ENCODE data around the gene FBXO24. TPM values are rescaled to one million over a fixed set of nuclear protein-coding genes. Genes with fewer than 3 reads are reported as not detected.

Gene FBXO24
- total RNA-seq, 6 donors from 2014 or later: 0.63 to 4.2 (median 0.77) TPM; not detected in 3

DNA sequence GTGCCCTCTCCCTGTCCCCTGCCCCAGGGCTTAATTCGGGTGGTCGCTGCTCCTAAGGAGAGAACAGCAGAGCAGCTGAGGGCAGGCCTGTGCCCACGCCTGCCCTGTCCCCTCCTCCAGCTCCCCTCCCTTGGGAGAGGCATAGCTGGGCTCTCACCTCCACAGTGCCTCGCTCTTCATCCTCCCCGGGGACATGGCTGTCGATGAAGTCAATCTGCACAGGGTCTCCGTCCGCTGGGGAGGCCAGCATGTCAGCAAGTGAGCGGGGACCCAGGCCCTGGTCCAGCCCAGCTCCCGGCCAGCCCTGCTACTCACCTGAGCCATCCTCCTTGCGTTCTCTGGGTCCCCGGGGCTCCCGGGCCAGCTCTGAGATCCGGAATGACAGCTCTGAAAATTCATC is 8.6 kb upstream of the FBXO24 start:
- no peak for DNase-seq
- no peak for ATAC-seq (ENCODE audit: low FRiP score in 2 of 2)
- 90 to 95% methylated on average over 9 to 10 of the region's 14 CpGs for WGBS, 2 donors
- no peak overlapping the region for H3K4me3 ChIP-seq
- H3K27me3 ChIP-seq: no peaks in the 10 kb centered on the region
- no peak overlapping the region for H3K27ac ChIP-seq
- TF ChIP-seq, protein P1, sequence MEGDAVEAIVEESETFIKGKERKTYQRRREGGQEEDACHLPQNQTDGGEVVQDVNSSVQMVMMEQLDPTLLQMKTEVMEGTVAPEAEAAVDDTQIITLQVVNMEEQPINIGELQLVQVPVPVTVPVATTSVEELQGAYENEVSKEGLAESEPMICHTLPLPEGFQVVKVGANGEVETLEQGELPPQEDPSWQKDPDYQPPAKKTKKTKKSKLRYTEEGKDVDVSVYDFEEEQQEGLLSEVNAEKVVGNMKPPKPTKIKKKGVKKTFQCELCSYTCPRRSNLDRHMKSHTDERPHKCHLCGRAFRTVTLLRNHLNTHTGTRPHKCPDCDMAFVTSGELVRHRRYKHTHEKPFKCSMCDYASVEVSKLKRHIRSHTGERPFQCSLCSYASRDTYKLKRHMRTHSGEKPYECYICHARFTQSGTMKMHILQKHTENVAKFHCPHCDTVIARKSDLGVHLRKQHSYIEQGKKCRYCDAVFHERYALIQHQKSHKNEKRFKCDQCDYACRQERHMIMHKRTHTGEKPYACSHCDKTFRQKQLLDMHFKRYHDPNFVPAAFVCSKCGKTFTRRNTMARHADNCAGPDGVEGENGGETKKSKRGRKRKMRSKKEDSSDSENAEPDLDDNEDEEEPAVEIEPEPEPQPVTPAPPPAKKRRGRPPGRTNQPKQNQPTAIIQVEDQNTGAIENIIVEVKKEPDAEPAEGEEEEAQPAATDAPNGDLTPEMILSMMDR (IDR thresholded peaks at IDR 0.05): no peak
- TF ChIP-seq POLR2A (IDR thresholded peaks at IDR 0.05) (no peak), EP300 (IDR thresholded peaks at IDR 0.05) (no peak), POLR2AphosphoS5 (IDR thresholded peaks at IDR 0.05) (no peak)
- H3K36me3 ChIP-seq: peaks cover 58 to 98% (median 93%) of the 10 kb centered on the region in 4 donors
- no peaks in the 10 kb centered on the region for H3K9me3 ChIP-seq
- H3K4me1 ChIP-seq: peaks cover 7 to 19% (median 10%) of the 10 kb centered on the region in 4 donors

DNA sequence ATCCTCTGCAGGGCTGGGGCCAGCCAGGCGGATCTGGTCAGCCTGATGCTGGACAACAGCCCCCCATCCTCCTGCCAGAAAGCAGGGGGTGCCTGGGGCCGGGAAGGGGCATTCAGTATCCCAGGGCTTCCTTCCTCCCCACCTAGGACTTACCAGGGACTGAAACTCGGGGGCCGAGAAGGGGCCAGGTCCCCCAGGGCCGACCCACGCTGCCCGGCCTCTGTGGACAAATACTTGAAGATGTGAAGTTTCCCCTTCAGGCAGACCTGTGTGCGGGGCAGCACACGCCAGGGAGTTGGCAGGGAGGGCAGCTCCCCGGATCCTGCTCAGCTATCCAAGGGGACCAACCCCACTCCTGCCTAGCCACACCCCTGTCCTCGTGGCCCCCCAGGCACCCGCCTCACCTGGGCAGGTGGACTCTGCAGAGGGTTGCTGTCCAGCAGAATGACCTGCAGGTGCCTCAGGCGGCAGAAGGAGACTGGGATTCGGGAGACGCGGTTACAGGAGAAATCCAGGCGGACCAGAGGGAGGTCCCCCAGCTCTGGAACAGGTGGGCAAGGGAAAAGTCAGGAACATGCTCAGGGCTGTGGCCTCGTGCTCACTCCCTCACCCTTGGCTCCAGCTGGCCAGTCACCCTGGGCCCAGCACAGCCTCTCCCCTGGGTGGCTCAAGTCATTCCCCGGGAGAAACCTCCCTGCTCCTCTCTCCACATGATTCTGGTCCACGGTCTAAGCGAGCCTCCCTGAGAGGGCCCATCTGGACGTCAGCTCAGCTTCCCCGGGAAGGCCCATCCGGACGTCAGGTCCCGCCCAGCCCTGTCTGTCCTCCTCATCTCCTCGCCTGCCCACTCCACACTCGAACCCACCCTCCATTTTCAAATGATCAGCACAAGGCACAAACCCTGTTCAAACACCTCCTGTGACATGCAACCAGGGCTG is 7.6 kb upstream of the FBXO24 start:
- DNase-seq (no peak), ATAC-seq (ENCODE audit: low FRiP score in 2 of 2) (no peak)
- peaks cover 58 to 89% (median 85%) of the 10 kb centered on the region in 4 donors for H3K36me3 ChIP-seq
- no peaks in the 10 kb centered on the region for H3K9me3 ChIP-seq
- peaks cover 17 to 29% (median 20%) of the 10 kb centered on the region in 4 donors for H3K4me1 ChIP-seq
- TF ChIP-seq EP300 (IDR thresholded peaks at IDR 0.05): no peak
- no peak for TF ChIP-seq POLR2A (IDR thresholded peaks at IDR 0.05)
- no peak for TF ChIP-seq POLR2AphosphoS5 (IDR thresholded peaks at IDR 0.05)
- TF ChIP-seq, protein P1 (IDR thresholded peaks at IDR 0.05): no peak
- H3K27me3 ChIP-seq: no peaks in the 10 kb centered on the region
- WGBS, 2 donors: 88 to 94% methylated on average over 17 to 21 of the region's 28 CpGs
- H3K27ac ChIP-seq: no peak overlapping the region
- no peak overlapping the region for H3K4me3 ChIP-seq

- TF ChIP-seq EP300 (IDR thresholded peaks at IDR 0.05) (no peak), POLR2A (IDR thresholded peaks at IDR 0.05) (no peak), POLR2AphosphoS5 (IDR thresholded peaks at IDR 0.05) (no peak)
- TF ChIP-seq, protein P1 (IDR thresholded peaks at IDR 0.05): no peak
- H3K27ac ChIP-seq: no peak overlapping the region
- H3K9me3 ChIP-seq: no peaks in the 10 kb centered on the region
- H3K36me3 ChIP-seq: peaks cover 46 to 69% (median 64%) of the 10 kb centered on the region in 4 donors
- H3K4me3 ChIP-seq: no peak overlapping the region
- 83 to 88% methylated on average over 8 to 11 of the region's 11 CpGs for WGBS, 2 donors
- peaks cover 34 to 48% (median 37%) of the 10 kb centered on the region in 4 donors for H3K4me1 ChIP-seq
- H3K27me3 ChIP-seq: no peaks in the 10 kb centered on the region
- no peak for ATAC-seq (ENCODE audit: low FRiP score in 2 of 2)
- DNase-seq: no peak
These were observed 5.5 kb upstream of the FBXO24 start for GRCh38 chr7:100580466-100581283.

- peaks cover 34 to 53% (median 41%) of the 10 kb centered on the region in 4 donors for H3K4me1 ChIP-seq
- peak overlapping the region; percentile 96 to 100 (median 98) for H3K27ac ChIP-seq
- TF ChIP-seq EP300 (IDR thresholded peaks at IDR 0.05) (no peak), POLR2AphosphoS5 (IDR thresholded peaks at IDR 0.05) (no peak), POLR2A (IDR thresholded peaks at IDR 0.05) (no peak)
- TF ChIP-seq, protein P1 (IDR thresholded peaks at IDR 0.05): no peak
- H3K4me3 ChIP-seq: peak overlapping the region in 2 of 4 donors; percentile 85 to 87
- H3K9me3 ChIP-seq: no peaks in the 10 kb centered on the region
- ATAC-seq (ENCODE audit: low FRiP score in 2 of 2) (no peak), DNase-seq (peak; percentile 86 to 96)
- no peaks in the 10 kb centered on the region for H3K27me3 ChIP-seq
- peaks cover 34 to 55% (median 50%) of the 10 kb centered on the region in 4 donors for H3K36me3 ChIP-seq
- WGBS, 2 donors: 67 to 72% methylated on average over 16 to 18 of the region's 20 CpGs
These were observed 4.0 kb upstream of the FBXO24 start for GRCh38 chr7:100582041-100582579.

Measured in upper lobe of left lung (tissue), 6 donors.